Type B pancreatic cell (in vitro differentiated cells): Measurements from ENCODE around the gene TMEM151B. TPM values are rescaled to one million over a fixed set of nuclear protein-coding genes. Genes with fewer than 3 reads are reported as not detected.
A peak's percentile ranks its signal among the peaks of the same experiment; 100 is the strongest.

Experiments used
- DNase-seq: peaks from one replicate; pipeline ENCODE4 v3.0.0; 2021; ENCODE audit warnings: mixed read lengths; ENCODE audit not compliant: unreplicated experiment; ENCODE audit errors: extremely low spot score
- H3K27ac Mint-ChIP-seq: 2 replicates; pipeline ENCODE4 v1.8.0; 2021; ENCODE audit warnings: mild to moderate bottlenecking, mixed read lengths
- H3K27me3 Mint-ChIP-seq: 2 replicates; pipeline ENCODE4 v1.8.0; 2021; ENCODE audit warnings: mixed read lengths
- H3K36me3 Mint-ChIP-seq: 2 replicates; pipeline ENCODE4 v1.8.0; 2021; ENCODE audit warnings: mixed read lengths
- H3K4me1 Mint-ChIP-seq: one replicate; pipeline ENCODE4 v1.8.0; 2021; ENCODE audit warnings: mixed read lengths; ENCODE audit not compliant: unreplicated experiment
- H3K4me3 Mint-ChIP-seq: 2 replicates; pipeline ENCODE4 v1.8.0; 2021; ENCODE audit warnings: mild to moderate bottlenecking, mixed read lengths
- H3K9me3 Mint-ChIP-seq: 2 replicates; pipeline ENCODE4 v1.8.0; 2021; ENCODE audit warnings: mixed read lengths
- CTCF ChIP-seq: fragments of 200-600 bp; sonication (generic); conservative IDR thresholded peaks from 2 replicates; pipeline ENCODE4 v1.5.0; 2021; ENCODE audit warnings: antibody characterized with exemption, mild to moderate bottlenecking
- total RNA-seq: library from RNA; stranded (reverse); gene quantifications from 2 replicates; pipeline ENCODE4 v1.2.1, GENCODE V29; 2021; ENCODE audit warnings: low replicate concordance

TMEM151B gene
- total RNA-seq, 1 donor from 2014 or later, result 3.2 TPM

GRCh38 chr6:44223319-44224028, 46.8 kb upstream of the TMEM151B start, which contains the start of gene SLC29A1:
Gene SLC29A1, plus strand, starts transcription at chr6:44223595. Its CDS starts 3,719 bp downstream, at chr6:44227314.
- Mint-ChIP-seq H3K4me3 (peak within 1 kb of the TSS; percentile 86), H3K27ac (peak within 1 kb of the TSS; percentile 52), H3K36me3 (no peaks in the 10 kb centered on the region), H3K4me1 (peaks cover 44% of the 10 kb centered on the region), H3K27me3 (peaks cover 18% of the 10 kb centered on the region), H3K9me3 (no peaks in the 10 kb centered on the region)
- DNase-seq, result no peak
- peak; percentile 63 for TF ChIP-seq CTCF

DNA sequence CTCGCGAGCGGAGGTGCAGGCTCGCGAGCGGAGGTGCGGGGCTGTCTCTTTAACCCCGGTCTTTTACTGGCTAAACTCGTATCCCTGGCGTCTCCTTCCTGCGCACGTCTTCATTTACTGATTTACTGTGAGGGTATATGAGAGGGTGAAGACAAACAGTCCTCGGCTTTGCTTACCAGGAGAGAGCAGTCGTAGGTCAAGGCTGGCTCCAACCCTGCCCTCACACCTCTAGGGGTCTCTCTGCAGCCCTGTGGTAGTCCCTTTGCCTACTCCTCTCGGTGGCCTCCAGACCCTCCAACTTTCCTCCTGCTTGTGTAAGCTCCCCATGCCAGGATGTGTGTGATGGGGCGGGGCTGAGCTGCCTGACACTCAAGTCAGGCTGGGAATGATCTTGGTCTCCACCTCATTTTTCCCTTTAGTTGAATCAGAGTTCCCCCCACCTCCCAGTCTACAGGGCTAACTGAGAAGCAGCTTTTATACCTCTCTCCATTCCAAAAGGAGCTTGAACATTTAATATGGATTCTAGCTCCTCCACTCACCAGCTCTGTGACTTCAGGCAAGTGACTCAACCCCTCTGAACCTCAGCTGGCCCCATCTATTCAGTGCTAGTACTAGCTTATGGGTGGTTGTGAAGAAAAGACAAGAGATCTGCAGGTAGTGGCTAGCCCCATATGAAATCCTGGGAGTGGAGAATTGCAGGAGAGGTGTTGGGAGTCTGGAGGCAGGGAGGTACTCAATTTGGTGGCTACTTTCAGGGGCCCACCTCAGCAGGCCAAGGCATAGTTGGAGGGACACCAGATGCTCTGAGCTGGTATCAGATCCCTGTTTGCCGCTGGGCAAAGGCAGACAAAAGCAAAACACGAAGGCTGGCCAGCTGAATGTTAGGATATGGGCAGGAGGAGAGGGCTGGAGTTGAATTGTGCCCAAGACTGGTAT, 46.0 kb upstream of the TMEM151B start:
- no peak for TF ChIP-seq CTCF
- no peak for DNase-seq
- H3K27me3 Mint-ChIP-seq, result peaks cover 18% of the 10 kb centered on the region

DNA sequence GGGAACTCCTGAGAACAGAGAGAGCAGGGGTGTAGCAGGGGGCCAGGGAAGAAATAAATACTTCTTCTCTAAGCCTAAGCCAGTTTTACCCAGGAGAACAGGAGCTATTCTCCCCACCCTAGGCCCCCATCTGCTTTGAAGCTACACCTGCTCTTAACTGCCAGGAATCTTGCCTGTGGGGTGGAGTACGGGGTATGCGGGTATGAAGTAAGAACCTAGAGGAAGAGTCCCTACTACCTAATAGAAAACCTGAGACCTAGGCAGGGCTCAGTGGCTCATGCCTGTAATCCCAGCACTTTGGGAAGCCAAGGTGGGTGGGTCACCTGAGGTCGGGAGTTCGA, 45.3 kb upstream of the TMEM151B start:
- no peak for TF ChIP-seq CTCF
- DNase-seq, result no peak
- Mint-ChIP-seq H3K4me3 (peak overlapping the region; percentile 86), H3K9me3 (no peaks in the 10 kb centered on the region), H3K36me3 (no peaks in the 10 kb centered on the region), H3K4me1 (peaks cover 42% of the 10 kb centered on the region), H3K27me3 (peaks cover 18% of the 10 kb centered on the region), H3K27ac (no peak overlapping the region)

More for the DNA sequence above, 46.0 kb upstream of the TMEM151B start:
- Mint-ChIP-seq H3K27ac (peak overlapping the region; percentile 29), H3K4me3 (peak overlapping the region; percentile 86), H3K36me3 (no peaks in the 10 kb centered on the region), H3K4me1 (peaks cover 42% of the 10 kb centered on the region), H3K9me3 (no peaks in the 10 kb centered on the region)

DNA sequence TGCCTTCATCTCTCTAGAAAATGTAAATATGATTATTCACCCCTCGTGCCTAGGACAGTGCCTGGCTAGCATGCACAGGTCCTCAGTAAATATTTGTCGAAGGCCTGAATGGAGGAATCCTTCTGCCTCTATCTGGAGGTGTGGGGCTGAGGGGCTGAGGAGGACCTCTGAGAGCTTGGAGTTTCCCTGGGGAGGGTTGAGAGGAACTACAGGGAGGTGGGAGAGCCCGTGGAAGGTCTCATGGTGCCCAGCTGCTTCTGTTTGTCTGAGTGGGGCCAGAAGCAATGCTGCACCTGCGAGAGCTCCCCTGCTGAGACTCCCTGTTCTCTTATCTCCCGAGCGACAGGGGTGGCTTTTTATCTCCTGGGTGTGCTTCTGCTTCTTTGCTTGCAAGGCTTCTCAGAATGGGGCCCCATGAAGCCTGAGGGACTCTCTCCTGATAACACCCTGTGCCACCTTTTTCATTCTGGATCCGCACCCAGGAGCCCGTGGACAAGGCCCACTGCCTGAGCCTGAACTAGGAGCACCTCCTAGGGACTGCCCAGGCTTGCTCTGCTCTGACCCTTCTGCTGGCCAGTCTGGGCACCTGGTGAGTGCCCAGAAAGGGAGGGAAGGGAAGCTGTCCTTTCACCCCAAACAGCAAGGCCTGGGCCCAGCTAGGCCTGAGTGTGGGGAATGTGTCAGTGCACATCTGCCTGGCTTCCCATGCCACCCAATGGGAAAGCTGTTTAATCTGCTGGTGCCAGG, 44.5 kb upstream of the TMEM151B start:
- Mint-ChIP-seq H3K27ac (peak overlapping the region; percentile 39), H3K4me1 (peaks cover 46% of the 10 kb centered on the region), H3K9me3 (no peaks in the 10 kb centered on the region), H3K27me3 (peaks cover 18% of the 10 kb centered on the region), H3K36me3 (no peaks in the 10 kb centered on the region), H3K4me3 (peak overlapping the region; percentile 70)
- DNase-seq, result no peak
- no peak for TF ChIP-seq CTCF

GRCh38 chr6:44226368-44227147, 43.7 kb upstream of the TMEM151B start:
- Mint-ChIP-seq H3K9me3 (no peaks in the 10 kb centered on the region), H3K4me1 (peaks cover 48% of the 10 kb centered on the region), H3K27ac (peak overlapping the region; percentile 39), H3K4me3 (peak overlapping the region; percentile 55), H3K36me3 (no peaks in the 10 kb centered on the region), H3K27me3 (peaks cover 14% of the 10 kb centered on the region)
- TF ChIP-seq CTCF, result no peak
- DNase-seq, result no peak
